Spleen (tissue), 11 donors: ENCODE results near the gene CREB3L2. TPM values are rescaled to one million over a fixed set of nuclear protein-coding genes. Genes with fewer than 3 reads are reported as not detected.
"Not testable (repeated sequence)": the region's sequence is repeated elsewhere in the genome, so short reads cannot be mapped to it uniquely, and the experiment has no call there.

Source experiments
- DNase-seq: peaks from one replicate; pipeline ENCODE4 v3.0.0-alpha.2; 2020
- H3K27ac ChIP-seq, 8 donors: fragments of 200-600 bp; sonication (generic) in 7 of 8; 1 replicate in 4 of 8; 2 replicates in 4 of 8; pipeline versions ENCODE4 v1.5.0 to v1.8.0; 2016 to 2021; ENCODE audit warnings: inconsistent platforms in 4 of 8, mild to moderate bottlenecking in 4 of 8, moderate library complexity in 1 of 8
- H3K27me3 ChIP-seq, 7 donors: fragments of 200-600 bp; sonication (generic) in 6 of 7; replicated peaks in 1 of 7; 1 replicate in 4 of 7; 2 replicates in 3 of 7; pipeline versions ENCODE4 v1.5.0 to v1.8.0; 2016 to 2021; ENCODE audit warnings: inconsistent platforms in 3 of 7, mild to moderate bottlenecking in 1 of 7
- H3K36me3 ChIP-seq, 6 donors: fragments of 200-600 bp; sonication (generic) in 5 of 6; 1 replicate in 4 of 6; 2 replicates in 2 of 6; pipeline versions ENCODE4 v1.5.0 to v1.8.0; 2016 to 2021; ENCODE audit warnings: inconsistent platforms in 2 of 6
- H3K4me1 ChIP-seq, 6 donors: fragments of 200-600 bp; sonication (generic) in 5 of 6; 1 replicate in 3 of 6; 2 replicates in 3 of 6; pipeline versions ENCODE4 v1.5.0 to v1.8.0; 2016 to 2021; ENCODE audit warnings: inconsistent platforms in 3 of 6
- H3K4me3 ChIP-seq, 8 donors: fragments of 200-600 bp; sonication (generic) in 7 of 8; 1 replicate in 4 of 8; 2 replicates in 4 of 8; pipeline versions ENCODE4 v1.5.0 to v1.8.0; 2016 to 2021; ENCODE audit warnings: inconsistent platforms in 4 of 8, mild to moderate bottlenecking in 4 of 8, moderate library complexity in 2 of 8
- H3K9me3 ChIP-seq, 8 donors: fragments of 200-600 bp; sonication (generic) in 7 of 8; 1 replicate in 4 of 8; 2 replicates in 4 of 8; pipeline versions ENCODE4 v1.5.0 to v1.8.0; 2016 to 2021; ENCODE audit warnings: inconsistent platforms in 4 of 8
- POLR2A ChIP-seq, 3 donors: fragments of 450-650 bp; IDR thresholded peaks; one replicate each; pipeline ENCODE4 v1.5.1; 2017; ENCODE audit warnings: antibody characterized with exemption in 3 of 3, mild to moderate bottlenecking in 1 of 3
- POLR2AphosphoS5 ChIP-seq, 3 donors: sonication (generic); formaldehyde crosslinking; IDR thresholded peaks; one replicate each; pipeline ENCODE4 v1.5.1; 2017; ENCODE audit warnings: antibody characterized with exemption in 3 of 3
- WGBS, 5 donors: extraction: QIAGEN DNeasy Blood & Tissue Kit in 3 of 5; methylation state at CpG; one replicate each; pipeline versions ENCODE4 v1.1.5 to v1.1.7; 2013 to 2018; 5-methylcytosine and 5-hydroxymethylcytosine counted together
- intact Hi-C: fragments of 100-400 bp; cut with DNase I; formaldehyde crosslinking; loops from one replicate; pipeline ENCODE4 v1.15.0; 2023; ENCODE audit warnings: low total_unique reads
- polyA plus RNA-seq, 3 donors: library from polyadenylated mRNA; stranded (reverse); fragments of 200-250 nt; gene quantifications; one replicate each; pipeline ENCODE4 v1.2.1, GENCODE V29; 2013
- total RNA-seq, 7 donors: library from RNA; depleted of rRNA in 3 of 7; stranded (reverse); fragments of >200 nt in 3 of 7; fragmentation: NEBNext Ultra II Directional in 4 of 7; extraction: Animal tissue kit (Norgen Biotek cat#: 25700) in 4 of 7; gene quantifications; one replicate each; pipeline versions ENCODE4 v1.1.0 to v1.2.1, GENCODE V29; 2016 to 2021
- TF ChIP-seq, protein P1 (sequence below), 11 experiments: fragments of 200-600 bp in 7 of 11; fragments of 450-650 bp in 4 of 11; sonication (generic) in 4 of 11; IDR thresholded peaks in 8 of 11; conservative IDR thresholded peaks in 3 of 11; 1 replicate in 7 of 11; 2 replicates in 4 of 11; pipeline versions ENCODE4 v1.4.0 to v1.8.0; 2016 to 2021; ENCODE audit warnings: antibody characterized with exemption in 11 of 11, inconsistent platforms in 4 of 11, mild to moderate bottlenecking in 1 of 11
- donor health status: healthy with polysubstance abuse.
- donor health status: DM: no; HTN: no; CAD: no; lungs with moderate emphysema.
- donor health status: DM: no; HTN: no; CAD: no.
- donor health status: Bipolar disorder and iron deficiency.
- donor health status: healthy.
- donor health status: DM: no; HTN: no; CAD: no.
- donor health status: DM: yes; HTN: yes; CAD: no.

Gene CREB3L2
- total and polyA plus RNA-seq, 10 donors: 3.5 to 68.4 (median 42.4) TPM

DNA sequence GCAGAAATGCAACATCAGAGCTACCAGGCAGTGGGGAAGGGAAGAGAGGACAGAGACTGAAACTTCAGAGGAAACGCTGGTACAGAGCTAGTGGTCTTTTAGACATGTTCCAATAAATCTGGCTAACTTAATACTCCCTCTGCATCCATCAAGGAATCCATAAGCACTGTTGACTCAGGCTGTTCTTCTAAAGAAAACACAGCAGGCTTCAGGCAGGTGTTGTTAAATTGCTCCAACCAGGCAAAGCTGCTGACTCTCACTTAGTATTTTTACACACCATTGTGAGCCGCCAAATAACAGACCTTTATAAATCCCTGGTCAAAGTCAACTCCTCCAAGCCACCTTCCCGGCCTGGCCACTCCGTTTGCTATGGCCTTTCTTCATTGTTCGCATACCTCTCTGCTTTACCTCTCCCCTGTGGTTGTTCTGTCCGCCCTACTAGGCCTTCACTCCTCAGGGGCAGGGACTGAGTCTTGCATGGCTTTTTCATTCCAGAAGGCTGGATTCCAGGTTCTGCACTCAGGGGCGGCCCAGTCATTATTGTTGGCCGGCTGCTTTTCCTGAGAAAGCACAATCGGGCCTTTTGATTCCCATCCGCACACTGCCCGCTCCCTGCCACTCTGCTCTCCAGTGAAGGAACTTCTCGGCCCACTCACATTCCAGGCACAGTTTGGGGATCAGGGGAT lies 18.4 kb downstream of the CREB3L2 start:
- Histone ChIP-seq H3K27ac (peak overlapping the region in 3 of 8 donors; percentile 71 to 89 (median 77)), H3K4me3 (no peak overlapping the region), H3K27me3 (no peaks in the 10 kb centered on the region), H3K4me1 (peaks cover 10 to 88% (median 62%) of the 10 kb centered on the region in 6 donors), H3K36me3 (peaks cover 0 to 18% (median 0%) of the 10 kb centered on the region in 6 donors), H3K9me3 (peaks cover 0 to 17% (median 14%) of the 10 kb centered on the region in 8 donors)
- intact Hi-C loops: no loop called here
- TF ChIP-seq POLR2A (IDR thresholded peaks at IDR 0.05) (no peak), POLR2AphosphoS5 (IDR thresholded peaks at IDR 0.05) (no peak)
- TF ChIP-seq, protein P1, sequence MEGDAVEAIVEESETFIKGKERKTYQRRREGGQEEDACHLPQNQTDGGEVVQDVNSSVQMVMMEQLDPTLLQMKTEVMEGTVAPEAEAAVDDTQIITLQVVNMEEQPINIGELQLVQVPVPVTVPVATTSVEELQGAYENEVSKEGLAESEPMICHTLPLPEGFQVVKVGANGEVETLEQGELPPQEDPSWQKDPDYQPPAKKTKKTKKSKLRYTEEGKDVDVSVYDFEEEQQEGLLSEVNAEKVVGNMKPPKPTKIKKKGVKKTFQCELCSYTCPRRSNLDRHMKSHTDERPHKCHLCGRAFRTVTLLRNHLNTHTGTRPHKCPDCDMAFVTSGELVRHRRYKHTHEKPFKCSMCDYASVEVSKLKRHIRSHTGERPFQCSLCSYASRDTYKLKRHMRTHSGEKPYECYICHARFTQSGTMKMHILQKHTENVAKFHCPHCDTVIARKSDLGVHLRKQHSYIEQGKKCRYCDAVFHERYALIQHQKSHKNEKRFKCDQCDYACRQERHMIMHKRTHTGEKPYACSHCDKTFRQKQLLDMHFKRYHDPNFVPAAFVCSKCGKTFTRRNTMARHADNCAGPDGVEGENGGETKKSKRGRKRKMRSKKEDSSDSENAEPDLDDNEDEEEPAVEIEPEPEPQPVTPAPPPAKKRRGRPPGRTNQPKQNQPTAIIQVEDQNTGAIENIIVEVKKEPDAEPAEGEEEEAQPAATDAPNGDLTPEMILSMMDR (IDR thresholded peaks at IDR 0.05 in 8 of 11, conservative IDR thresholded peaks at IDR 0.05 in 3 of 11): no peak
- DNase-seq: no peak
- 95 to 97% (median 97%) methylated on average over 12 of the region's 12 CpGs for WGBS, 5 donors

DNA sequence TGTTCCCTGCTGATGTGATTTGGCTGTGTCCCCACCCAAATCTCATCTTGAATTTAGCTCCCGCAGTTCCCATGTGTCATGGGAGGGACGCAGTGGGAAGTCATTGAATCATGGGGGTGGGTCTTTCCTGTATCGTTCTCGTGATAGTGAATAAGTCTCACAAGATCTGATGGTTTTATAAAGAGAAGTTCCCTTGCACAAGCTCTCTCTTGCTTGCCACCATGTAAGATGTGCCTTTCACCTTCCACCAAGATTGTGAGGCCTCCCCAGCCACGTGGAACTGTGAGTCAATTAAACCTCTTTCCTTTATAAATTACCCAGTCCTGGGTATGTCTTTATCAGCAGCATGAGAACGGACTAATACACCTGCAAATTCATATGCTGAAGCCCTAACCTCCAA lies 19.5 kb downstream of the CREB3L2 start:
- H3K27me3 ChIP-seq, H3K4me3 ChIP-seq, intact Hi-C loops, DNase-seq: not testable (repeated sequence)
- Histone ChIP-seq H3K36me3 (peaks cover 0 to 18% (median 0%) of the 10 kb centered on the region in 6 donors), H3K27ac (peak overlapping the region in 3 of 8 donors; percentile 24 to 89 (median 49)), H3K9me3 (peaks cover 0 to 17% (median 14%) of the 10 kb centered on the region in 8 donors), H3K4me1 (peaks cover 4 to 87% (median 51%) of the 10 kb centered on the region in 6 donors)
- 87 to 97% (median 94%) methylated on average over 6 of the region's 6 CpGs for WGBS, 5 donors

DNA sequence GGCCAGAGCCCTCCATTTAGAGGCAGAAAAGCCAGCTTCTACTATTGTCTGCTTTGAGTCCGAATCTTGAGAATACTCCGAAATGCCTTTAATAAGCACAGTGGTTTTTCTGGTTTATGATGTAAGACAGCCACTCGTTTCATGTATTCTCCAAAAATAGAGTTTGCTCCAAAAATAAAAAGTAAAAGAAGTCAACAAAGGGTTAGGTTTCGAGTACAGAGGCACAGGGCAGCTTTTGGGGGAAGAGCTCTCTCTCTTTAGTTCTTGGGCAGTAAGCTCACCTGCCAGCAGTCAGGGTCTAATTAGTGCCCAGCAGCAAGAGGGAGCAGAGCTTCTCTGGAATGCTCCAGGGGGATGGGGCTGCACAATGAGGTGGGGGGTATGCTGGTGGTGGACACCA lies 20.2 kb downstream of the CREB3L2 start:
- Histone ChIP-seq H3K4me1 (peaks cover 2 to 85% (median 44%) of the 10 kb centered on the region in 6 donors), H3K27me3 (no peaks in the 10 kb centered on the region), H3K27ac (peak overlapping the region in 4 of 8 donors; percentile 24 to 89 (median 46)), H3K36me3 (peaks cover 0 to 18% (median 0%) of the 10 kb centered on the region in 6 donors), H3K9me3 (peaks cover 0 to 17% (median 14%) of the 10 kb centered on the region in 8 donors), H3K4me3 (no peak overlapping the region)
- WGBS, 5 donors: 46 to 57% (median 54%) methylated on average over 4 of the region's 4 CpGs
- no peak for DNase-seq
- intact Hi-C loops: no loop called here
- TF ChIP-seq POLR2A (IDR thresholded peaks at IDR 0.05): no peak
- TF ChIP-seq, protein P1 (IDR thresholded peaks at IDR 0.05 in 8 of 11, conservative IDR thresholded peaks at IDR 0.05 in 3 of 11): no peak
- peak in 1 of 3 donors; percentile 37 for TF ChIP-seq POLR2AphosphoS5 (IDR thresholded peaks at IDR 0.05)

DNA sequence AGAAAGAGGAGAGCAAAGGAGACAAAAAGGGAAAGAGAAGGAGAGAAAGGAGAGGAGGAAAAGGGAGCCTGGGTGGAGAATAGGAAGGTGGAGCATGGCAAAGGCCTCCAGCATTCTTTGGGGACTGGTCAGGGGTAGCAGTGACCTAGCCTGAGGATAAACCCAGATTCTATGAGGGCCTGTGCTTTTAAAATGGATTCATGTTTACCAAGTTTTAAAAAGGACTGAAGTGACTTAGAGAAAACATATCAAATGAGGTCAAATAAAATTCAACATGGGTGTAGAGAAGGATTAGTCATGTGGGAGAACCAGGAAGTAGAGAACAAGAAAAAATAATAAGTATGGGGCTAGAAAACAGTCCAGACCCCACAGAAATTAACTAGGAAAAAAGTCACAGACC lies 20.7 kb downstream of the CREB3L2 start:
- Histone ChIP-seq H3K9me3 (peaks cover 0 to 17% (median 14%) of the 10 kb centered on the region in 8 donors), H3K36me3 (peaks cover 0 to 18% (median 0%) of the 10 kb centered on the region in 6 donors), H3K27me3 (no peaks in the 10 kb centered on the region), H3K27ac (peak overlapping the region in 4 of 8 donors; percentile 24 to 89 (median 46)), H3K4me1 (peaks cover 2 to 83% (median 39%) of the 10 kb centered on the region in 6 donors), H3K4me3 (no peak overlapping the region)
- intact Hi-C loops: no loop called here
- TF ChIP-seq, protein P1 (IDR thresholded peaks at IDR 0.05 in 8 of 11, conservative IDR thresholded peaks at IDR 0.05 in 3 of 11): no peak
- TF ChIP-seq POLR2A (IDR thresholded peaks at IDR 0.05) (no peak), POLR2AphosphoS5 (IDR thresholded peaks at IDR 0.05) (no peak)
- DNase-seq: no peak
